DOHH2 (cell line): Measurements from ENCODE around the gene MTCH2.
"Not testable (repeated sequence)": the region's sequence is repeated elsewhere in the genome, so short reads cannot be mapped to it uniquely, and the experiment has no call there.

ENCODE experiments used
- H3F3A ChIP-seq: fragments of 200-600 bp; sonication (generic), shearing (Covaris generic); 2 replicates; pipeline ENCODE4 v1.6.0; 2016; ENCODE audit warnings: antibody characterized with exemption, mild to moderate bottlenecking; ENCODE audit not compliant: control insufficient read depth, insufficient read depth
- H3K27ac ChIP-seq: fragments of 200-600 bp; sonication (generic); 2 replicates; pipeline ENCODE4 v1.5.1; 2014; ENCODE audit warnings: low read depth, mild to moderate bottlenecking, low read length, moderate library complexity
- H3K27me3 ChIP-seq: fragments of 200-600 bp; sonication (generic); 2 replicates; pipeline ENCODE4 v1.6.1; 2014; ENCODE audit warnings: mild to moderate bottlenecking, low read length, mixed read lengths; ENCODE audit not compliant: control insufficient read depth
- H3K36me3 ChIP-seq: fragments of 200-600 bp; sonication (generic); 2 replicates; pipeline ENCODE4 v1.6.1; 2014; ENCODE audit warnings: mild to moderate bottlenecking, low read length, moderate library complexity, mixed read lengths; ENCODE audit not compliant: control insufficient read depth
- H3K4me1 ChIP-seq: fragments of 200-600 bp; sonication (generic); 2 replicates; pipeline ENCODE4 v1.6.1; 2014; ENCODE audit warnings: mild to moderate bottlenecking, low read length, mixed read lengths; ENCODE audit not compliant: control insufficient read depth
- H3K4me2 ChIP-seq: fragments of 200-600 bp; sonication (generic); 2 replicates; pipeline ENCODE4 v1.6.0; 2014; ENCODE audit warnings: mild to moderate bottlenecking, low read length, moderate library complexity
- H3K4me3 ChIP-seq: fragments of 200-600 bp; sonication (generic); 2 replicates; pipeline ENCODE4 v1.5.1; 2014; ENCODE audit warnings: mild to moderate bottlenecking, low read length, mixed read lengths
- H3K79me2 ChIP-seq: fragments of 200-600 bp; sonication (generic); 2 replicates; pipeline ENCODE4 v1.6.1; 2014; ENCODE audit warnings: mild to moderate bottlenecking, low read length, mixed read lengths; ENCODE audit not compliant: control insufficient read depth
- H3K9me2 ChIP-seq: fragments of 200-600 bp; sonication (generic); replicated peaks from 2 replicates; pipeline ENCODE4 v1.6.1; 2014; ENCODE audit warnings: mild to moderate bottlenecking, low read length, mixed read lengths; ENCODE audit not compliant: control insufficient read depth
- H3K9me3 ChIP-seq: fragments of 200-600 bp; sonication (generic); 2 replicates; pipeline ENCODE4 v1.6.1; 2014; ENCODE audit warnings: antibody characterized with exemption, low read length, mixed read lengths; ENCODE audit not compliant: control insufficient read depth, insufficient read depth
- H4K20me1 ChIP-seq: fragments of 200-600 bp; sonication (generic); 2 replicates; pipeline ENCODE4 v1.6.0; 2014; ENCODE audit warnings: low read depth, mild to moderate bottlenecking, antibody characterized with exemption, low read length, moderate library complexity; ENCODE audit not compliant: control insufficient read depth, insufficient read depth
- EZH2phosphoT487 ChIP-seq: fragments of 200-600 bp; sonication (generic); IDR thresholded peaks from 2 replicates; pipeline ENCODE4 v1.6.1; 2017; ENCODE audit warnings: borderline replicate concordance, mild to moderate bottlenecking, antibody characterized with exemption, low read length, moderate library complexity, mixed read lengths
- TF ChIP-seq, protein P1 (sequence below): fragments of 200-600 bp; sonication (generic); IDR thresholded peaks from one replicate; pipeline ENCODE4 v1.5.1; 2014; ENCODE audit warnings: antibody characterized with exemption, mild to moderate bottlenecking, low read depth, low read length; ENCODE audit not compliant: poor library complexity, severe bottlenecking

Gene MTCH2

DNA sequence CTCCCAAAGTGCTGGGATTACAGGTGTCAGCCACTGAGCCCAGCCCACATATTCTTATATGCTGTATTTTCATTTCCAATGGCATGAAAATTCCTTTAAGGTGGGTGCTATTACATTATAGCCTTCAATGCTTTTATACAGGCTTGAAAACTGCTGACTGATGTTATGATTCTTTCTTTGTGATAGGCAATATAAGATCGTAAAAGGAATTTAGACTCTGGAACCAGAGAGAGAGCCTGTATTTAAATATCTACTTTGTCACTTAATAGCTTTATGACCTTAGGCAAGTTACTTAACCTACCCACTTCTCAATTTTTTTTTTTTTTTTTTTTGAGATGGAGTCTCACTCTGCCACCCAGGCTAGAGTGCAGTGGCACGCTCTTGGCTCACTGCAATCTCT, 46.6 kb upstream of the MTCH2 start:
- no peak for TF ChIP-seq EZH2phosphoT487
- TF ChIP-seq, protein P1, sequence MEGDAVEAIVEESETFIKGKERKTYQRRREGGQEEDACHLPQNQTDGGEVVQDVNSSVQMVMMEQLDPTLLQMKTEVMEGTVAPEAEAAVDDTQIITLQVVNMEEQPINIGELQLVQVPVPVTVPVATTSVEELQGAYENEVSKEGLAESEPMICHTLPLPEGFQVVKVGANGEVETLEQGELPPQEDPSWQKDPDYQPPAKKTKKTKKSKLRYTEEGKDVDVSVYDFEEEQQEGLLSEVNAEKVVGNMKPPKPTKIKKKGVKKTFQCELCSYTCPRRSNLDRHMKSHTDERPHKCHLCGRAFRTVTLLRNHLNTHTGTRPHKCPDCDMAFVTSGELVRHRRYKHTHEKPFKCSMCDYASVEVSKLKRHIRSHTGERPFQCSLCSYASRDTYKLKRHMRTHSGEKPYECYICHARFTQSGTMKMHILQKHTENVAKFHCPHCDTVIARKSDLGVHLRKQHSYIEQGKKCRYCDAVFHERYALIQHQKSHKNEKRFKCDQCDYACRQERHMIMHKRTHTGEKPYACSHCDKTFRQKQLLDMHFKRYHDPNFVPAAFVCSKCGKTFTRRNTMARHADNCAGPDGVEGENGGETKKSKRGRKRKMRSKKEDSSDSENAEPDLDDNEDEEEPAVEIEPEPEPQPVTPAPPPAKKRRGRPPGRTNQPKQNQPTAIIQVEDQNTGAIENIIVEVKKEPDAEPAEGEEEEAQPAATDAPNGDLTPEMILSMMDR, result no peak
- no peaks in the 10 kb centered on the region for H3K4me1 ChIP-seq
- H3K27me3 ChIP-seq, result 0 out of 2 replicates have a peak, but pooled peaks cover 2% of the 10 kb centered on the region
- no peaks in the 10 kb centered on the region for H3K9me3 ChIP-seq
- H3K27ac ChIP-seq, result no peak overlapping the region
- no peaks in the 10 kb centered on the region for H4K20me1 ChIP-seq
- H3K9me2 ChIP-seq, result no peaks in the 10 kb centered on the region
- no peaks in the 10 kb centered on the region for H3K79me2 ChIP-seq
- H3F3A ChIP-seq, result no peaks in the 10 kb centered on the region
- no peak overlapping the region for H3K4me3 ChIP-seq
- no peak overlapping the region for H3K4me2 ChIP-seq
- H3K36me3 ChIP-seq, result no peaks in the 10 kb centered on the region

DNA sequence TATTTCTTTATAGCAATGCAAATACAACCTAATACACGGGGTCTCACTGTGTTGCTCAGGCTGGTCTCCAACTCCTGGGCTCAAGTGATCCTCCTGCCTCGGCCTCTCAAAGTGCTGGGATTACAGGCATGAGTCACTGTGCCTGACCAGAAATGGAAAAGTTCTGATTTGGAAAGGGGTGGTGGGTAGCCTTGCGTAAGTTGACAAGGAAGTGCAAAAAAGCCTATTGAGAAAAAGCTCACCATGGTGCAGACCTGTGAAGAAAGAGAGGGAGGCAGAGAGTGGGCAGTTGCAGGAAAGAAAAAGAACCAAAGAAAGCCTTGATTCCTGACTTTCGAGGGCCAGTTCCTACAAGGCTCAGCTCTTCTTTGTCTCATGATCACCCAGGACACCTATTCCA, 45.8 kb upstream of the MTCH2 start:
- Histone ChIP-seq H3K27me3 (0 out of 2 replicates have a peak, but pooled peaks cover 2% of the 10 kb centered on the region), H3K4me1 (peaks cover 3% of the 10 kb centered on the region; the same call in 1 of the 2 replicates), H3K79me2 (no peaks in the 10 kb centered on the region), H3K27ac (no peak overlapping the region), H3K4me3 (no peak overlapping the region), H4K20me1 (no peaks in the 10 kb centered on the region), H3K4me2 (no peak overlapping the region), H3K36me3 (no peaks in the 10 kb centered on the region), H3K9me2 (no peaks in the 10 kb centered on the region), H3K9me3 (no peaks in the 10 kb centered on the region), H3F3A (no peaks in the 10 kb centered on the region)
- TF ChIP-seq, protein P1, result no peak
- TF ChIP-seq EZH2phosphoT487, result no peak

GRCh38 chr11:47686704-47687103, 44.3 kb upstream of the MTCH2 start:
- not testable (repeated sequence) for H3K4me2 ChIP-seq, H4K20me1 ChIP-seq, H3K9me3 ChIP-seq, H3K9me2 ChIP-seq, H3K4me1 ChIP-seq, H3K27ac ChIP-seq, H3F3A ChIP-seq, H3K79me2 ChIP-seq, H3K4me3 ChIP-seq, H3K36me3 ChIP-seq
- H3K27me3 ChIP-seq, result peaks cover 14% of the 10 kb centered on the region

DNA sequence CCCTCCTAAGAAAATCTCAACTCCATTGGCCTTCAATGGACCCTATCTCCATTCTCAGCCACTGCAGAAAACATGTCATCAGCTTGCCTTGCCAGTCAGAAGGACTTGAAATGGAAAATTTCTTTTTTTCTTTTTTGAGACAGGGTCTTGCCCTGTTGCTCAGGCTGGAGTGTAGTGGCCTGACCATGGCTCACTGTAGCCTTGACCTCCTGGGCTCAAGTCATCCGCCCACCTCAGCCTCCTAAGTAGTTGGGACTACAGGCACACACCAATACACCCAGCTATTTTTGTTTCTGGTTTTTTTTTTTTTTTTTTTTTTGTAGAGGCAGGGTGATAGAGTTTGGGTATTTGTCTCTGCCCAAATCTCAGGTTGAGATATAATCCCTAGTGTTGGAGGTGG, 43.8 kb upstream of the MTCH2 start:
- no peaks in the 10 kb centered on the region for H3K36me3 ChIP-seq
- H3K27ac ChIP-seq, result no peak overlapping the region
- H3K9me3 ChIP-seq, result no peaks in the 10 kb centered on the region
- H3K4me3 ChIP-seq, result no peak overlapping the region
- no peak overlapping the region for H3K4me2 ChIP-seq
- H3K9me2 ChIP-seq, result no peaks in the 10 kb centered on the region
- peaks cover 10% of the 10 kb centered on the region; the same call in 1 of the 2 replicates for H3K4me1 ChIP-seq
- H3K79me2 ChIP-seq, result no peaks in the 10 kb centered on the region
- H3F3A ChIP-seq, result no peaks in the 10 kb centered on the region
- H4K20me1 ChIP-seq, result no peaks in the 10 kb centered on the region
- peaks cover 15% of the 10 kb centered on the region for H3K27me3 ChIP-seq
- TF ChIP-seq, protein P1, result no peak
- TF ChIP-seq EZH2phosphoT487, result no peak
